ENCODE measurements around the gene L3MBTL1.
"Not testable (repeated sequence)": the region's sequence is repeated elsewhere in the genome, so short reads cannot be mapped to it uniquely, and the experiment has no call there.

Gene L3MBTL1

GRCh38 chr20:43507150-43508080 is at the start of gene L3MBTL1:
Gene L3MBTL1, plus strand, starts transcription at chr20:43507697. Its CDS starts 5,807 bp downstream, at chr20:43513504.
- DNase-seq (ENCODE audit: low read depth, low spot score) = peak; percentile 78

DNA sequence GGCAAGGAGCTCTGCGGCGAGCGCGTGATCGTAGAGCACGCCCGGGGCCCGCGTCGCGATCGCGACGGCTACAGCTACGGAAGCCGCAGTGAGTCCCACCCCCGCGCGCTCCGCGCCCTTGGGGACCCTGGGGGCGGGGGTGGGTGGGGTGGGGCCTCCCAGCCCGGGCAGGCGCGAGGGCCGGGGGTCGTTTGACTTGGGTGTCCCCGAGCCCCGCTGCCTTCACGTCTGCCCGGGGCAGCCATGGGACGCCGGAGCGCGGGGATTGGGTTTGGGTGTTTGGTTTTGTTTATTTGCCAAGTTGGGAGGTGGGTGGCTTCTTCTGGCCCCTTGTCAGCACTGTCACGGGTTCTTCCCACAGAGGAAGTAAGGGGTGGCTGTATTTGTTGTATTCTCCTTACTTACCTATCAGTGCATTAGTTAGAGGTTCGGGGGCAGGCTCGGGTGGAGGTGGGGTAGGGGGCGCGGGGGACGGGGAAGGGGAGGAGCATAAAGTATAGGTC is 49.0 kb upstream of the L3MBTL1 start:
- DNase-seq (ENCODE audit: low read depth, low spot score) = no peak

GRCh38 chr20:43459022-43459942 is 48.2 kb upstream of the L3MBTL1 start:
- DNase-seq (ENCODE audit: low read depth, low spot score) = no peak

DNA sequence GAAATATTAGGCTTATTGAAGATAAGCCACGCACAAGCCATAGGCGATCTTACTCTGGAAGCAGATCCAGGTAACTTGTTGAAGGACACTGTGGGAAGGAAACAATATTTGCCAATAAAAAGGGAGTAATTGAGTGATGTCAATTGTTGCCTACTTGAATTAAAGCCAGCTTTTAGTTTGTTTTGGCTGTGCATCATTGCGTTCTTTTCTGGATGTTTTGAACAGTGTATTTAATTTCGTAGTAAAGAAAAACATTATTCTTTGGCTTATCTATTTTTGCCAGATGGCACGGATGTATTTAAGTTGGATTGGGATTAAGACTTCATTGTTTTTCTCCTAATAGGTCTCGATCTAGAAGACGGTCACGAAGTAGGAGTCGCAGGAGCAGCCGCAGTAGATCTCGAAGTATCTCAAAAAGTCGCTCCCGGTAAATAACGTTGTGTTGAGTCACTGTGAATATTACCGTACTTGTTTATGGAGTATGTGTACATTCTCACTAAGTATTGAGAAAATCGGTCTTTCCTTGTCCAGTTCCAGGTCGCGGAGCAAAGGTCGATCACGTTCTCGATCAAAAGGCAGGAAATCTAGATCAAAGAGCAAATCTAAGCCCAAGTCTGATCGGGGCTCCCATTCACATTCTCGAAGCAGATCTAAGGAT is 47.2 kb upstream of the L3MBTL1 start:
- DNase-seq (ENCODE audit: low read depth, low spot score) = no peak

DNA sequence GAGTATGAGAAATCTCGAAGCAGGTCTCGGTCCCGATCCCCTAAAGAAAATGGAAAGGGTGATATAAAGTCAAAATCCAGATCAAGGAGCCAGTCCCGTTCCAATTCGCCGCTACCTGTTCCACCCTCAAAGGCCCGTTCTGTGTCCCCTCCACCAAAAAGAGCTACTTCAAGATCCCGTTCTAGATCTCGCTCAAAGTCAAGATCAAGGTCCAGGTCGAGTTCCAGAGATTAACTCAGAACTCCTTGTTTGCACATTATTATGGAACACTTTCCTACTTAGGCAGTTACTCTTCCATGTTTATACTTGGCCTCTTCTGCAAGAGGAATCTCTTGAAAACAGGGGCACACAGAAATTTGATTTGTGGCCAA is 46.7 kb upstream of the L3MBTL1 start:
- no peak for DNase-seq (ENCODE audit: low read depth, low spot score)

GRCh38 chr20:43461894-43462659 is 45.4 kb upstream of the L3MBTL1 start:
- DNase-seq (ENCODE audit: low read depth, low spot score) = no peak

DNA sequence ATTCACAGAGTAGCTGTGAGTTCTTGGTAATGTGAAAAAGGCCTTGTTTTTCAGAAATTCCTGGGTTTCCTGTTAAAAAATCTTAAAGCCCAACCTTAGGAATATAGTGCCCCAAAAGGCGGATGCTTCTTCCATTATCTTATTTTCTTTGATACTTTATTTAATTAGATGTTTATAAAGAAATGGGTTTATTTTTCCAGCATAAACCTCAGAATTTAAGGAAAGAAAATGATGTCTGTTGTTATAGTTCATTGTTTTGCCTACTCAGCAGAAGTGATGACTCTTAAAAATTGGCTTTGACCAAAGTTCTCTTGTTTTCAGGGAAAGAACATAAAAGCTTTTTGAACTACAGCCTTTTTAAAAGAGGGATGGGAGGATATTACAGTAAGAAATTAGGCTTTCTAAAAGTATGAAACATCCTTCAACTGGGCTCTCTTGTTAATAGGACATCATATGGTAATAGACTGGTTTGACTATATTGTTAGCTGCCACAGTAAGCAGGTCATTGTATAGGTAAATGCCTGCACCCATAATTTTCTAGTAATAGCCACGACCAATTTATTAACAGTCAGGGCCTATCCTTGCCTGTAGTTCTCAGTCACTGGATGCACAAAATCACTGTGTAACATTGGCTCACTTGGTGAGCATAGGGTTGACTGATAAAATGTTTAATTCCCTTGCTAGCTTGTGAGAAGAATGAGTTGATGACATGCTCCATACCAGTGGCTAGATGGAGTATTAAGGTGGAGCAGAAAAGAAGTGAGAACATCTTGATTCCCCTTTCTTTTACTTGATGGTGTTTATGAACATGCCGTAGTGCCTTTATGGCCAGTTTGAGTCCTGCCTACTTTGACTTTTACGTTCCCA is 44.6 kb upstream of the L3MBTL1 start:
- no peak for DNase-seq (ENCODE audit: low read depth, low spot score)

DNA sequence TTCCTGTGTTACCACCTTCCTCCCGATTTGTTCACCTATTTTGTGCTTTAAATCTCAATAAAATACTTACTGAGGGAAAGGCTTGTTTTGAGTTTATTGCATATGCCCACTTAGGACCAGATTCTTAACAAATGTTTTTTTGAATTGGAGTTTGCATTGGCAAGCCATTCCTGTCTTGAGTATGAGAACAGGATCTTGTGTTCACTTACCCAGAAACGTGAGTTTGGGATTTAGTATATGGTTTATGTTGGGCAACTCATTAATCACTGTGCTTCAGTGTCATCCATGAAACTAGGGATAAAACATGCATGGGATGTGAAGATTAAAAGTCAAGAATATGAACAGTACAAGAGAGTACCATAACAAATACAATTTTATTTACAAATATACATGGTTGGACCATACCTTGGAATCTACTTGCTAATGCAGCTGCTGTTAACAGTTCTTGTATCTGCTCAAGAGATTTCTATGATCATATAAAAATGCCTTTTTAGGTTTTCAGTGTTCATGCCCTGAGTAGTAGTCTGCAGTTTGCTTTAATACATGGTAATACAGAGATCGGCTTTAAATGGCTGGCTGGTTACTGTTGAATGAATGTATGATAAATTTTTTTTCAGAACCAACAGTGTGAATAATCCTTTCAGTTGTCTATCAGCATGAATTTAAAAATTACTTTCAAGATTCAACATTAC is 43.8 kb upstream of the L3MBTL1 start:
- DNase-seq (ENCODE audit: low read depth, low spot score) = no peak

DNA sequence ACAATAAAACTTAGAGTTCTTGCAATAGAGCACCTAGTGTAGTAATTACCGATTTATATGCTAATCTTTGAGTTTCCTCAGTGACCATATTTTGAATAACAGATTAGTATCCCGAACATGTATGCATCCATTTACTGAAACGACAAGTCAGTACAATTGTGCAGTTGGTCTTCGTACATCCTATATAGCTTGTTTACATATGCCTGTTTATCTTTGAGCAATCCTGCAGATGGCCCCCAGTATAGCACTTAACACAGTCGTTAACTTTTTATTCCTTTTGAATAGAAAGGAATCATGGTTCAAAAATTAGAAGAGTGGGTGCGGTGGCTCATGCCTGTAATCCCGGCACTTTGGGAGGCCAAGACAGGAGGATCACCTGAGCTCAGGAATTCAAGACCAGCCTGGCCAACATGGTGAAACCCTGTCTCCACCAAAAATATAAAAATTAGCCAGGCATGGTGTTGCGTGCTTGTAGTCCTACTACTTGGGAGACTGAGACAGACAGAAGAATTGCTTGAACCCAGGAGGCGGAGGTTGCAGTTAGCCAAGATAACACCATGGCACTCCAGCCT is 43.2 kb upstream of the L3MBTL1 start:
- DNase-seq (ENCODE audit: low read depth, low spot score) = no peak

GRCh38 chr20:43465625-43465943 is 41.9 kb upstream of the L3MBTL1 start:
- no peak for DNase-seq (ENCODE audit: low read depth, low spot score)

- DNase-seq (ENCODE audit: low read depth, low spot score) = no peak
These were observed 39.9 kb upstream of the L3MBTL1 start for GRCh38 chr20:43467589-43467988.

DNA sequence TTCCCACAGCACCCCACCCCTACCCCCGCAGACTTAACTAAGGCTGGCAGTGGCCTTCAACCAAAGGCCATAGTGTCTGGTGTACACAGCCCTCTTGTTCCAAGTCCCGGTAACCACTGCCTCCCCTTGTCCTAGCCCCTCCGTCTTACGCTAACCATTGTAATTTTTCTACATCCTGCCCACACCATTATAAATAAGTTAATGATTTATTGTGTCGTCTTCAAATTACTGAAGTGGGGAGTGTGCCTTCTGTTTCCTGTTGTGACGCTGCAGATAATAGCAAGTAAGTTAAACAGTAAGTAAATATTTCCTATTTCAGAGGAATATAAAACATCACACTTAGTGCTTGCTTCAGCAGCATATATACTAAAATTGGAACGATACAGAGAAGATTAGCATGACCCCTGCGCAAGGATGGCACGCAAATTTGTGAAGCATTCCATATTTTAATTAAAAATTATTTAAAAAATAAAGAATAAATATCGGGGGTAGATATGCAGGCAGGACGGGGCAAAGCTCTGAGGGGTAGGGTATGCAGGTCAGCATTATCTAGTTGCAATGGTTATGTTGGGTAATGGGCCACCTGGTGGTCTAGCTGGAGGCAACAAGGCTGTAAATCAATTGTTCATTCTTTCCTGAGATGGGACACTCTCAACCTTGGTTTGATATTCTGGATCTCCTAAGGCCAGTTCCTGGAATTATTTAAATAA is 34.7 kb upstream of the L3MBTL1 start:
- DNase-seq (ENCODE audit: low read depth, low spot score) = no peak

DNA sequence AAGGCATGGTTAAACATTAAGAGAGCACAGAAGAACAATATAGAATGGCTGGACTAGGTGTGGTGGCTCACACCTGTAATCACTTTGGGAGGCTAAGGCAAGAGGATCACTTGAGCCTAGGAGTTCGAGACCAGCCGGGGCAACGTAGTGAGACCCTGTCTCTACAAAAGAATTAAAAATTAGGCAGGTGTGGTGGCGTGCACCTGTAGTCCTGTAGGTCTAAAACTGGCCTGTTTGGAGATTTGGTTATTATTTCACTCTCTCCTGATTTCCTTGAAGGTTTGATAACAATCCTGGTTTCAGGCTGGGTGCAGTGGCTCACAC is 34.2 kb upstream of the L3MBTL1 start:
- no peak for DNase-seq (ENCODE audit: low read depth, low spot score)

DNA sequence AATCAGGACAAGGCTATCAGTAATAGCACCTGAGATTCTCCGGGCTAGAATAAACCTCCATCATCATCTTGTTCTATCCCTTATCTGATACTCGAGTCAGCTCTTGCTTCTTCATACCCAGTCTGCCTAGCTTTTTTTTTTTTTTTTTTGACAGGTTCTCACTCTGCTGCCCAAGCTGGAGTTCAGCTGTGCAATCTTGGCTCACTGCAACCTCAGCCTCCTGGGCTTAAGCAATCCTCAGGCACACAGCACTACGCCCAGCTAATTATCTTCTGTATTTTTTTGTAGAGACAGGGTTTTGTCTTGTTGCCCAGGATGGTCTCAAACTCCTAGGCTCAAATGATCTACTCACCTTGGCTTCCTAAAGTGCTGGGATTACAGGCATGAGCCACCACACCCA is 30.3 kb upstream of the L3MBTL1 start:
- no peak for DNase-seq (ENCODE audit: low read depth, low spot score)

DNA sequence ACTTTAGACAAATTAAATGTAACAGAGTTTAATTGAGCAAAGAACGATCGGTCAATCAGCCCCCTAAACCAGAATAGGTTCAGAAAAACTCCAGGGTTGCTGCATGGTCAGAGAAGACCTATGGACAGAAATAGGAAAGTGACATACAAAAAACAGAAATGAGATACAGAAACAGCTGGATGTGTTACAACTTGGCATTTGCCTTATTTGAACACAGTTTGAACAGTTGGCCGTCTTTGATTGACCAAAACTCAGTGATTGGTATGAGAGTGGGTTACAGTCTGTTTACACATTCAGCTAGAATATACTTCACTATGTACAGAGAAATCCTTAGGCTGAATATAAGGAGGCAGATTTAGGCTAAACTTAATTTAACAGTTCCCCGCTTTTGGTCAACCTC is 29.9 kb upstream of the L3MBTL1 start:
- DNase-seq (ENCODE audit: low read depth, low spot score) = no peak

DNA sequence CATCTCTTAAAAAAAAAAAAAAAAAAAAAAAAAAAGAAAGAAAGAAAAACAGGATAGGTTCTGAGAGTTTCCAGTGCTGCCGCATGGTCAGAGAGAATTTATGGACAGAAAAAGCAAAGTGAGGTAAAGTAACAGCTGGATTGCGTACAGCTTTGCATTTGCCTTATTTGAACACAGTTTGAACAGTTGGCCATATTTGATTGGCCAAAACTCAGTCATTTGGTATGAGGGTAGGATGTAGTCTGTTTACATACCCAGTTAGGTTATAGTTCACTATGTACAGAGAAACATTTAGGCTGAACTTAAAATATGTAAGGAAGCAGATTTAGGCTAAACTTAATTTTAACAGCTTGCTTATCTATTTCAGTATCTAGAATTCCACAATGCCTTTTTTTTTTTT is 17.5 kb upstream of the L3MBTL1 start:
- no peak for DNase-seq (ENCODE audit: low read depth, low spot score)

GRCh38 chr20:43492101-43492500 is 15.4 kb upstream of the L3MBTL1 start:
- peak; percentile 26 for DNase-seq (ENCODE audit: low read depth, low spot score)

- no peak for DNase-seq (ENCODE audit: low read depth, low spot score)
These were observed 12.1 kb upstream of the L3MBTL1 start for GRCh38 chr20:43495388-43495787.

GRCh38 chr20:43502021-43502420 is 5.5 kb upstream of the L3MBTL1 start:
- DNase-seq (ENCODE audit: low read depth, low spot score) = not testable (repeated sequence)
